ENCODE data around the gene NKTR. TPM values are rescaled to one million over a fixed set of nuclear protein-coding genes. Genes with fewer than 3 reads are reported as not detected.

The NKTR gene
- total RNA-seq, 1 experiment from 2014 or later, result 89.3 TPM

- ChIA-PET POLR2A (no interaction called here), CTCF (interaction anchor here (0.6 to 2.6 kb wide), 13 partner anchors 9 to 169 kb away, joined by 3 to 24 read pairs (median 4); no protein-coding TSS in a partner anchor)
- H3K27me3 Mint-ChIP-seq (ENCODE audit: low read depth), result no peaks in the 10 kb centered on the region
- no peak for ATAC-seq
- no peaks in the 10 kb centered on the region; the same call in 1 of the 2 replicates for H3K36me3 Mint-ChIP-seq
- DNase-seq (ENCODE audit: low spot score), result no peak
- no peaks in the 10 kb centered on the region for H3K9me3 Mint-ChIP-seq
- H3K4me1 Mint-ChIP-seq, result peaks cover 4% of the 10 kb centered on the region; the same call in 1 of the 2 replicates
- no peak overlapping the region for H3K4me3 Mint-ChIP-seq
- TF ChIP-seq NR2C2 (CRISPR knock-in tag; IDR thresholded peaks at IDR 0.05), result no peak
- no peak for TF ChIP-seq MYBL2 (CRISPR knock-in tag; IDR thresholded peaks at IDR 0.05)
- no peak for TF ChIP-seq KAT7 (CRISPR knock-in tag; IDR thresholded peaks at IDR 0.05; ENCODE audit: borderline replicate concordance)
- 0 out of 2 replicates have a peak overlapping the region, but pooled peaks have one; percentile 11 for H3K27ac Mint-ChIP-seq
Observed at GRCh38 chr3:42661593-42662022, 61.1 kb downstream of the NKTR start.

GRCh38 chr3:42662037-42662812, 61.7 kb downstream of the NKTR start:
- Mint-ChIP-seq H3K4me1 (peaks cover 5% of the 10 kb centered on the region), H3K9me3 (no peaks in the 10 kb centered on the region), H3K4me3 (no peak overlapping the region), H3K27ac (no peak overlapping the region), H3K36me3 (no peaks in the 10 kb centered on the region; the same call in 1 of the 2 replicates), H3K27me3 (ENCODE audit: low read depth) (no peaks in the 10 kb centered on the region)
- no peak for DNase-seq (ENCODE audit: low spot score)
- ATAC-seq, result no peak
- TF ChIP-seq AR (CRISPR knock-in tag; IDR thresholded peaks at IDR 0.05), result no peak
- no peak for TF ChIP-seq GRHL2 (CRISPR knock-in tag; IDR thresholded peaks at IDR 0.05; ENCODE audit: insufficient replicate concordance, severe bottlenecking)
- no peak for TF ChIP-seq EMX1 (CRISPR knock-in tag; IDR thresholded peaks at IDR 0.05)
- no peak for TF ChIP-seq ELF4 (CRISPR knock-in tag; IDR thresholded peaks at IDR 0.05; ENCODE audit: low read depth)
- TF ChIP-seq MAX (CRISPR knock-in tag; IDR thresholded peaks at IDR 0.05), result no peak
- TF ChIP-seq PRDM15 (CRISPR knock-in tag; IDR thresholded peaks at IDR 0.05), result no peak
- no peak for TF ChIP-seq USF1 (CRISPR knock-in tag; IDR thresholded peaks at IDR 0.05)
- no peak for TF ChIP-seq ZNF219 (CRISPR knock-in tag; IDR thresholded peaks at IDR 0.05; ENCODE audit: borderline replicate concordance)
- TF ChIP-seq CREM (CRISPR knock-in tag; IDR thresholded peaks at IDR 0.05), result no peak
- no peak for TF ChIP-seq ETV6 (CRISPR knock-in tag; IDR thresholded peaks at IDR 0.05)
- no peak for TF ChIP-seq IRF1 (CRISPR knock-in tag; IDR thresholded peaks at IDR 0.05)
- no peak for TF ChIP-seq ATF1 (CRISPR knock-in tag; IDR thresholded peaks at IDR 0.05)
- TF ChIP-seq CBFB (CRISPR knock-in tag; IDR thresholded peaks at IDR 0.05; ENCODE audit: low read depth), result no peak
- TF ChIP-seq MYBL2 (CRISPR knock-in tag; IDR thresholded peaks at IDR 0.05), result no peak
- no peak for TF ChIP-seq OVOL2 (CRISPR knock-in tag; IDR thresholded peaks at IDR 0.05; ENCODE audit: borderline replicate concordance)
- no peak for TF ChIP-seq PRRX2 (CRISPR knock-in tag; IDR thresholded peaks at IDR 0.05)
- TF ChIP-seq FOXP1 (CRISPR knock-in tag; IDR thresholded peaks at IDR 0.05; ENCODE audit: borderline replicate concordance), result no peak
- TF ChIP-seq ARID4B (CRISPR knock-in tag; IDR thresholded peaks at IDR 0.05; ENCODE audit: borderline replicate concordance), result no peak
- no peak for TF ChIP-seq ZNF317 (CRISPR knock-in tag; IDR thresholded peaks at IDR 0.05; ENCODE audit: borderline replicate concordance, low read depth)
- no peak for TF ChIP-seq KAT7 (CRISPR knock-in tag; IDR thresholded peaks at IDR 0.05; ENCODE audit: borderline replicate concordance)
- POLR2A ChIA-PET, result interaction anchor here (0.5 kb wide), 1 partner anchor 13 kb away, joined by 3 read pairs; no protein-coding TSS in a partner anchor
- CTCF ChIA-PET, result interaction anchor here (1.4 to 2.6 kb wide), 4 partner anchors 72 to 114 kb away, joined by 3 to 16 read pairs (median 7); no protein-coding TSS in a partner anchor
